ENCODE measurements around the gene PTPRD. TPM values are rescaled to one million over a fixed set of nuclear protein-coding genes. Genes with fewer than 3 reads are reported as not detected.

PTPRD gene
- total RNA-seq, 1 experiment from 2014 or later: not detected

DNA sequence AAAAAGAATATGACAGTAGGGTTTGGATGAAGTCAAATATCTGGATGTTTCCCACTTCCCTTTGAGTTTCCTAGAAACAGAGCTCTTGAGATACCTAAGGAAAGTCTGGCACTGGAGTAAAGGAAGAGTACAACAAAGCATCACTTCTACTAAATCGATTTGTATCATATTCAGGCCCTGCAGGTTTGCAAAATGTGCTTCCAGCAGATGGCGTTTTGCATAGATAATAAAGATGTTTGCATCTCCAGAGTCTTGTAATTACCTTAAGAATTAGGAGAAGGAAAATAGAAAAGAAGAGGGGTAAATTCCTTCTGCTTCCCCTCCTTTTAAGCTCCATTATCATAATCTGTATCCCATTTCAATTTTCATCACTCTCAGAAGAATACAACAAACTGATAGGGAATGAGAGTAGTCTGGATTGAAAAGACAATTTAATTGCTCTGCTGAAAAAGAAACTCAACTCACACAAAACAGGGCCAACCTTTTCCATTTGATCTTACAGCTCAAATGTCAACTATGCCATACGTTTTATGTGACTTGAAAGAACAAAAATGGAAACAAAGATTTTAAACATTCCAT is 380.4 kb downstream of the PTPRD start:
- ChIA-PET CTCF (interaction anchor here (0.6 to 1.8 kb wide), 18 partner anchors 8 to 1197 kb away, joined by 3 to 7 read pairs (median 3); no protein-coding TSS in a partner anchor), POLR2A (no interaction called here)
- TF ChIP-seq, protein P1, sequence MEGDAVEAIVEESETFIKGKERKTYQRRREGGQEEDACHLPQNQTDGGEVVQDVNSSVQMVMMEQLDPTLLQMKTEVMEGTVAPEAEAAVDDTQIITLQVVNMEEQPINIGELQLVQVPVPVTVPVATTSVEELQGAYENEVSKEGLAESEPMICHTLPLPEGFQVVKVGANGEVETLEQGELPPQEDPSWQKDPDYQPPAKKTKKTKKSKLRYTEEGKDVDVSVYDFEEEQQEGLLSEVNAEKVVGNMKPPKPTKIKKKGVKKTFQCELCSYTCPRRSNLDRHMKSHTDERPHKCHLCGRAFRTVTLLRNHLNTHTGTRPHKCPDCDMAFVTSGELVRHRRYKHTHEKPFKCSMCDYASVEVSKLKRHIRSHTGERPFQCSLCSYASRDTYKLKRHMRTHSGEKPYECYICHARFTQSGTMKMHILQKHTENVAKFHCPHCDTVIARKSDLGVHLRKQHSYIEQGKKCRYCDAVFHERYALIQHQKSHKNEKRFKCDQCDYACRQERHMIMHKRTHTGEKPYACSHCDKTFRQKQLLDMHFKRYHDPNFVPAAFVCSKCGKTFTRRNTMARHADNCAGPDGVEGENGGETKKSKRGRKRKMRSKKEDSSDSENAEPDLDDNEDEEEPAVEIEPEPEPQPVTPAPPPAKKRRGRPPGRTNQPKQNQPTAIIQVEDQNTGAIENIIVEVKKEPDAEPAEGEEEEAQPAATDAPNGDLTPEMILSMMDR (IDR thresholded peaks at IDR 0.05; ENCODE audit: unreplicated experiment): no peak
- Mint-ChIP-seq H3K9me3 (ENCODE audit: unreplicated experiment) (no peaks in the 10 kb centered on the region), H3K27me3 (ENCODE audit: insufficient read depth, unreplicated experiment) (peaks cover 94% of the 10 kb centered on the region), H3K4me3 (ENCODE audit: unreplicated experiment) (no peak overlapping the region), H3K27ac (ENCODE audit: low read depth, unreplicated experiment) (no peak overlapping the region), H3K36me3 (ENCODE audit: insufficient read depth, unreplicated experiment) (no peaks in the 10 kb centered on the region), H3K4me1 (ENCODE audit: insufficient read depth, unreplicated experiment) (no peaks in the 10 kb centered on the region)
- no TSS peak for BruUV-seq (replicated peaks)
- intact Hi-C loops (cut with micrococcal nuclease): loop anchor here (1.0 kb wide), 1 partner anchor 36 kb away; no protein-coding TSS in a partner anchor
- DNase-seq (ENCODE audit: unreplicated experiment): peak; percentile 11

DNA sequence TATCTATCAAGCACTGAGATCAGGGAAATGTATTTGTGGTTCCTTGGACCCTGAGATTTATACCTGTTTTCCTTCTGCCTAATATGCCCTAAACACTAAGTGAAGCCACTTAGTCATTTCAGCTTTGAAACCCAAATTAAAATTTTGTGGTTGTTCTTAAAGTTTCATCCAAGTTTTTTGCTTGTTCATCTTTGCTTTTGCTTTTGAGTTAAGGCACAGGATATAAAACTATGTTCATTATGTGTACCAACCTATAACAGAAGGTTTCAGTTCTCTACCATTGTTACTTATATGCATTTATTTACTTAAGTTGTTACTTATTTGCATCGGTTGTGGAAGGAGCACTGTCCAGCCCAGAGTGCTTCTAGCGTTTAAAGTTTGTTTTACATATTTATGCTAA is 382.3 kb downstream of the PTPRD start:
- ChIA-PET CTCF (no interaction called here), POLR2A (no interaction called here)
- Mint-ChIP-seq H3K4me3 (ENCODE audit: unreplicated experiment) (no peak overlapping the region), H3K27ac (ENCODE audit: low read depth, unreplicated experiment) (no peak overlapping the region), H3K36me3 (ENCODE audit: insufficient read depth, unreplicated experiment) (no peaks in the 10 kb centered on the region), H3K9me3 (ENCODE audit: unreplicated experiment) (no peaks in the 10 kb centered on the region), H3K4me1 (ENCODE audit: insufficient read depth, unreplicated experiment) (no peaks in the 10 kb centered on the region), H3K27me3 (ENCODE audit: insufficient read depth, unreplicated experiment) (peaks cover 95% of the 10 kb centered on the region)
- no peak for DNase-seq (ENCODE audit: unreplicated experiment)
- intact Hi-C loops (cut with micrococcal nuclease): no loop called here
- no TSS peak for BruUV-seq (replicated peaks)
- TF ChIP-seq, protein P1 (IDR thresholded peaks at IDR 0.05; ENCODE audit: unreplicated experiment): no peak

DNA sequence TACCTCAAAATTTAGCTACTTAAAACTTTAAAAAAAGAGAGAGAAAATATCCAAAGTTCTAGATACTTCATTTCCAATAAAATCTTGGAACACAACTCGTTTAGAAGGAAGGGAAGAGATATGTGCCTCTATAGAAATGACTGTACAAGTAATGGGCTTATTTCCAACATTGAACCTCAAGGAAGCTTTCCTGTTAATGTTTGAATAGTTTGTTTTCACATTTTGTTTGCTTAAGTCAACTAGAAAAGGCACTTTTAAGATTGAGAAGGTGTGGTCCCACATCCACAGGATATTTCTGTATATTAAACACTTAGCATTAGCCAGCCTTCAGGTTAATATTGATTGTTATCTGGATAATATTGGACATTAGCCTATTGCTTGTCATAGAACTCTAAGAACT is 384.7 kb downstream of the PTPRD start:
- DNase-seq (ENCODE audit: unreplicated experiment): no peak
- Mint-ChIP-seq H3K9me3 (ENCODE audit: unreplicated experiment) (no peaks in the 10 kb centered on the region), H3K27ac (ENCODE audit: low read depth, unreplicated experiment) (no peak overlapping the region), H3K4me3 (ENCODE audit: unreplicated experiment) (no peak overlapping the region), H3K36me3 (ENCODE audit: insufficient read depth, unreplicated experiment) (no peaks in the 10 kb centered on the region), H3K27me3 (ENCODE audit: insufficient read depth, unreplicated experiment) (peaks cover 96% of the 10 kb centered on the region), H3K4me1 (ENCODE audit: insufficient read depth, unreplicated experiment) (no peaks in the 10 kb centered on the region)
- intact Hi-C loops (cut with micrococcal nuclease): no loop called here
- ChIA-PET POLR2A (no interaction called here), CTCF (no interaction called here)
- TF ChIP-seq, protein P1 (IDR thresholded peaks at IDR 0.05; ENCODE audit: unreplicated experiment): no peak
- BruUV-seq (replicated peaks): no TSS peak

DNA sequence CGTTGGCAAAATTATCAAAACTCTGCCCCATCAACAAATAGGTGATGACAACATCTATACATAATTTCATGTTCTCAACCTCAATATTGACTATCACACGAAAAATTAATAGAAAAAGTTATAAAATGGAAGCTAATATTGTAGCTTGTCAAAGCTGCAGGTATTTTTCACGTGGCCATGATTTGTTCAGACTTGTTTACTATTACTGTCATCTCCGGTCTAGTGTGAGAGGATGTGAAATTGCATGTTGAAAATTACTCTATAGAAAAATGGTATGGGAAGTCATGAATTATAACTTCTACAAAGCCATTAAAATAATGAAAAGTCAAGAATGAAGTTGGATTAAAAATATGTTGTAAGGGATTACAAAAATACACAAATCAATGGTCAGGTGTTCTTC is 385.8 kb downstream of the PTPRD start:
- CTCF ChIA-PET: interaction anchor here (1.4 kb wide), 1 partner anchor 8 kb away, joined by 3 read pairs; no protein-coding TSS in a partner anchor
- intact Hi-C loops (cut with micrococcal nuclease): no loop called here
- Mint-ChIP-seq H3K36me3 (ENCODE audit: insufficient read depth, unreplicated experiment) (no peaks in the 10 kb centered on the region), H3K4me1 (ENCODE audit: insufficient read depth, unreplicated experiment) (no peaks in the 10 kb centered on the region), H3K4me3 (ENCODE audit: unreplicated experiment) (no peak overlapping the region), H3K9me3 (ENCODE audit: unreplicated experiment) (no peaks in the 10 kb centered on the region), H3K27ac (ENCODE audit: low read depth, unreplicated experiment) (no peak overlapping the region), H3K27me3 (ENCODE audit: insufficient read depth, unreplicated experiment) (peaks cover 95% of the 10 kb centered on the region)
- no peak for DNase-seq (ENCODE audit: unreplicated experiment)
- POLR2A ChIA-PET: interaction anchor here (0.7 kb wide), 1 partner anchor 147 kb away, joined by 3 read pairs; no protein-coding TSS in a partner anchor
- no TSS peak for BruUV-seq (replicated peaks)
- TF ChIP-seq, protein P1 (IDR thresholded peaks at IDR 0.05; ENCODE audit: unreplicated experiment): no peak
